GM23248 (cell line): ENCODE results near the gene DGKQ. TPM values are rescaled to one million over a fixed set of nuclear protein-coding genes. Genes with fewer than 3 reads are reported as not detected.
"Not testable (repeated sequence)": the region's sequence is repeated elsewhere in the genome, so short reads cannot be mapped to it uniquely, and the experiment has no call there.

ENCODE experiments used
- DNase-seq: peaks from one replicate; pipeline ENCODE4 v3.0.0-alpha.2; 2015
- H2AFZ ChIP-seq: fragments of 200-600 bp; sonication (generic); 2 replicates; pipeline ENCODE4 v1.6.1; 2016; ENCODE audit warnings: antibody characterized with exemption
- H3F3A ChIP-seq: fragments of 200-600 bp; sonication (generic); 2 replicates; pipeline ENCODE4 v1.6.1; 2016; ENCODE audit warnings: mild to moderate bottlenecking, antibody characterized with exemption, mixed run types; ENCODE audit not compliant: insufficient read depth
- H3K27ac ChIP-seq: fragments of 200-600 bp; sonication (generic); 2 replicates; pipeline ENCODE4 v1.5.1; 2016; ENCODE audit warnings: mild to moderate bottlenecking
- H3K27me3 ChIP-seq: fragments of 200-600 bp; sonication (generic); replicated peaks from 2 replicates; pipeline ENCODE4 v1.6.1; 2016; ENCODE audit warnings: mild to moderate bottlenecking; ENCODE audit not compliant: insufficient read depth
- H3K36me3 ChIP-seq: fragments of 200-600 bp; sonication (generic); 2 replicates; pipeline ENCODE4 v1.6.1; 2016; ENCODE audit warnings: low read depth, mild to moderate bottlenecking
- H3K4me1 ChIP-seq: fragments of 200-600 bp; sonication (generic); 2 replicates; pipeline ENCODE4 v1.6.1; 2016; ENCODE audit warnings: mild to moderate bottlenecking; ENCODE audit not compliant: insufficient read depth
- H3K4me2 ChIP-seq: fragments of 200-600 bp; sonication (generic); one replicate; pipeline ENCODE4 v1.6.1; 2016; ENCODE audit warnings: mild to moderate bottlenecking; ENCODE audit not compliant: unreplicated experiment
- H3K4me3 ChIP-seq: fragments of 200-600 bp; sonication (generic); 2 replicates; pipeline ENCODE4 v1.5.1; 2016; ENCODE audit warnings: mild to moderate bottlenecking
- H3K79me2 ChIP-seq: fragments of 200-600 bp; sonication (generic); 2 replicates; pipeline ENCODE4 v1.6.1; 2016; ENCODE audit warnings: mild to moderate bottlenecking; ENCODE audit not compliant: insufficient read depth
- H3K9ac ChIP-seq: fragments of 200-600 bp; sonication (generic); 2 replicates; pipeline ENCODE4 v1.6.1; 2016; ENCODE audit warnings: mild to moderate bottlenecking
- H3K9me2 ChIP-seq: fragments of 200-600 bp; sonication (generic); 2 replicates; pipeline ENCODE4 v1.6.1; 2016; ENCODE audit warnings: mixed run types, mild to moderate bottlenecking, moderate library complexity; ENCODE audit not compliant: insufficient read depth
- H3K9me3 ChIP-seq: fragments of 200-600 bp; sonication (generic); one replicate; pipeline ENCODE4 v1.6.1; 2017; ENCODE audit warnings: low read depth
- H4K20me1 ChIP-seq: fragments of 200-600 bp; sonication (generic); 2 replicates; pipeline ENCODE4 v1.6.0; 2016; ENCODE audit not compliant: insufficient read depth
- EZH2 ChIP-seq: fragments of 200-600 bp; sonication (generic); IDR thresholded peaks from 2 replicates; pipeline ENCODE4 v1.6.1; 2018; ENCODE audit warnings: antibody characterized with exemption, mild to moderate bottlenecking; ENCODE audit not compliant: insufficient read depth, poor library complexity, severe bottlenecking
- EZH2phosphoT487 ChIP-seq: fragments of 200-600 bp; sonication (generic); IDR thresholded peaks from 2 replicates; pipeline ENCODE4 v1.6.1; 2018; ENCODE audit warnings: antibody characterized with exemption, moderate library complexity, mild to moderate bottlenecking, low read depth; ENCODE audit not compliant: insufficient read depth
- WGBS, 2 experiments: methylation state at CpG; one replicate each; pipeline ENCODE4 v1.1.6; 2015 to 2017; ENCODE audit warnings: low lambda C conversion rate in 2 of 2, low coverage in 1 of 2; ENCODE audit errors: missing lambda C conversion rate in 2 of 2; 5-methylcytosine and 5-hydroxymethylcytosine counted together
- in situ Hi-C: fragments of 300-500 bp; cut with MboI; formaldehyde crosslinking; loops from 2 replicates; pipeline ENCODE4 v1.15.0; 2020
- polyA plus RNA-seq: library from polyadenylated mRNA; unstranded; fragments of >200 nt; fragmentation: Nextera tagmentation; extraction: Ambion mirVana; gene quantifications from 2 replicates; pipeline ENCODE4 v1.2.1, GENCODE V29; 2016
- total RNA-seq: library from RNA; depleted of rRNA; stranded (reverse); fragments of >200 nt; shearing (Covaris generic); gene quantifications from 2 replicates; pipeline ENCODE4 v1.2.3, GENCODE V29; 2014

DGKQ gene
- total and polyA plus RNA-seq, 2 experiments from 2014 or later: 1.9 to 18.2 TPM

DNA sequence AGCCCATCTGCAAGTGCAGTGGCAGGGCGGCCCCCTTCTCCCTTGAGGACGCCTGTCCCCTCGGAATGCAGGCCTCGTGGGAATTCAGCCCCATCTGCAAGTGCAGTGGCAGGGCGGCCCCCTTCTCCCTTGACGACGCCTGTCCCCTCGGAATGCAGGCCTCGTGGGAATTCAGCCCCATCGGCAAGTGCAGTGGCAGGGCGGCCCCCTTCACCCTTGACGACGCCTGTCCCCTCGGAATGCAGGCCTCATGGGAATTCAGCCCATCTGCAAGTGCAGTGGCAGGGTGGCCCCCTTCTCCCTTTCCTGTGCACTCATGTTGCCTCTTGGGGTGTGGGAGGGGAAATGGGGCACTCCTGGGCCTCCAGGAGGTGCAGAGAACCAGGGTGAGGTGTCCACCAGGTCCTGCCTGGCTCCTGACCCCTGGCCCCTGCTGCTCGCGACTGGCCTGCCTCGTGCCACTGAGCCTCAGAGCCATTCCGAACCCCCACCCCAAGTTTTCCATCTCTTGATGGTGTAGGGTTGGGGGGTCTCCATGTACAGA lies 26.6 kb upstream of the DGKQ start:
- no peak overlapping the region for H3K4me2 ChIP-seq
- H3K27me3 ChIP-seq: peaks cover 38% of the 10 kb centered on the region
- no peak for DNase-seq
- in situ Hi-C loops: no loop called here
- no peaks in the 10 kb centered on the region for H4K20me1 ChIP-seq
- H3K27ac ChIP-seq: no peak overlapping the region
- H3K9me2 ChIP-seq: no peaks in the 10 kb centered on the region
- H3K36me3 ChIP-seq: no peaks in the 10 kb centered on the region
- no peak overlapping the region for H3K4me3 ChIP-seq
- H3K9me3 ChIP-seq: no peaks in the 10 kb centered on the region
- H3F3A ChIP-seq: no peaks in the 10 kb centered on the region
- no peaks in the 10 kb centered on the region for H3K79me2 ChIP-seq
- TF ChIP-seq EZH2phosphoT487 (no peak), EZH2 (no peak)
- no peak overlapping the region for H3K9ac ChIP-seq
- no peaks in the 10 kb centered on the region for H3K4me1 ChIP-seq
- 40 to 59% methylated on average over 11 to 18 of the region's 18 CpGs for WGBS, 2 experiments
- no peak overlapping the region for H2AFZ ChIP-seq

DNA sequence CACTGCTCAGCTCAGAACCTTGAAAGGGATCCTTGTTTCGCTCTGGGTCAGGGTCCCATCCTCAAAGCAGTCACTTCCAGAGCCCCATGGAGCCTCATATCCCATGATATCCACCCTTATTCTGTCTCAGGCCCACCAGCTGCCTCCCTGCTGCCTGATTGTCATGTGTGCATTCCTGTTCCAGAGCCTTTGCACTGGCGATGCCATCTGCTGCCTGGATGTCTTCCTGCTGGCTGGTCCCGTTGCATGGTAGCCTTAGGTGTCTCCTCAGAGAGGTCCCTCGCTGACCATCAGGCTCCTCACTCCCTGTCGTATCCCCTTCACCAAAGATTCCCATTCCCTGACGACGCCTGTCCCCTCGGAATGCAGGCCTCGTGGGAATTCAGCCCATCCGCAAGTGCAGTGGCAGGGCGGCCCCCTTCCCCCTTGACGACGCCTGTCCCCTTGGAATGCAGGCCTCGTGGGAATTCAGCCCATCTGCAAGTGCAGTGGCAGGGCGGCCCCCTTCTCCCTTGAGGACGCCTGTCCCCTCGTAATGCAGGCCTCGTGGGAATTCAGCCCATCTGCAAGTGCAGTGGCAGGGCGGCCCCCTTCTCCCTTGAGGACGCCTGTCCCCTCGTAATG lies 26.0 kb upstream of the DGKQ start:
- H3K9ac ChIP-seq, H3K27ac ChIP-seq, in situ Hi-C loops, H2AFZ ChIP-seq, H3K36me3 ChIP-seq, H3F3A ChIP-seq, H3K79me2 ChIP-seq, H3K4me1 ChIP-seq, H3K4me2 ChIP-seq, H3K4me3 ChIP-seq, H3K9me3 ChIP-seq, H4K20me1 ChIP-seq, H3K9me2 ChIP-seq: not testable (repeated sequence)
- 27 to 31% methylated on average over 13 to 19 of the region's 21 CpGs for WGBS, 2 experiments
- peak; percentile 28 for DNase-seq
- H3K27me3 ChIP-seq: peaks cover 38% of the 10 kb centered on the region

DNA sequence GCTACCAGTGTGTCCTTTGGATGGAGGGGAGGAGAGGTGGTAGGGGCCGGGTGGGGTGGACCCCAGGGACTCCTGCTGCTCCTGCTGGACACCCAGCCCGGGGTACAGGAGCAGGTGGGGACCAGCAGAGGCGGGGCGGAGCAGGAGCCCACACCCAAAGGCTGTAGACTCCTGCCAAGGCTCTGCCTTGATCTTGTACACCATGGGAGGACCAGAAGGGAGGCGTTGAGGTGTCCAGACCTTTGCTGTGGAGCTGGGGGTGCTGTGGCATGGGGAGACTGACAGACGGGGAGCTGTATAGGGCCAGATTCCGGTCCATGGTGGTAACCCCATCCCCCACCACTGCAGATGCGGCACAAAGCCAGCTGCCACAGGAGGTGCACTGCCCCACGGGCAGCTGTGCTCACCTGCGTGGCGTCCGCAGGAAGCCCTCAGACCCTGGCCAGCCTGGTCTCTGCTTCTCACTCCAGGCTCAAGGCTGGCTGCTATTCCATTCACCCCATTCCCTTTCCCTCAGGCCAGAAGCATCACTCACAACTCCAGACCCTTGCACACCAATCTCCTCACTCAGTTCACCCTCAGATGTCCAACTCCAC lies 24.8 kb upstream of the DGKQ start:
- WGBS, 2 experiments: 37 to 38% methylated on average over 8 to 12 of the region's 12 CpGs

DNA sequence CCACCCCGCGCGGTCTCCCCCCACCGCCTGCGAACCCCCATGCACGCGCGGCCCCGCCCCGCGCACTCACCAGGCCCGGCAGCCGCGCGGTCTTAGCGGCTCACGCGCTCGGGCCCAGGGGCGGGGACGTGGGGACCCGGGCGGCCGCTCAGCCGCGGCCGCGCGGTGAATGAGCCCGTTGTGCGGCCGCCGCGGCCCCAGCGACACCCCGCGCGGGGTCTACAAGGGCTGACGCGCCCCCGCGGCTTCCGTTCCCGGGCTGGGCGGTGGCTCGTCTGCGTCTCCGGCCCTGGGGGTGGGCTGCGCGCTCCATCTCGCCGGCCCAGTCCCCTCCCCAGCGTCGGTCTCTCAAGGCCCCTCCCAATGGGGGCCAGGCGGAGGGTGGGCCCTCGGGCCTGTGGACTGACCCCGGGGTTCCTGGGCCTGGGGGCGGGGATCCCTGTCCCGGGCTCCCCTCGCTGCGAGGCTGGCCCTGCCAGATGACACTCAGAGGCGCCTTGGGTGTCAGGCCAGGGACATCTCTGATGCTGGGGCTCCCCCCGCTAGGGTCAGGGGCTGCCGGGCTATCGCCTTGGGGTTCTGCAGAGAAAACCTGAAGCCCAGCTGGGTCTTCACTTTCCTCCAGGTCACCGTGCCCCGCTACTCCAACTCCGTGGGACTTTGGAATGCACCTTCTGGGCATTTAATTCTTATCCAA lies 24.2 kb upstream of the DGKQ start:
- H3K27ac ChIP-seq: no peak overlapping the region
- H3K9me2 ChIP-seq: no peaks in the 10 kb centered on the region
- H3K4me3 ChIP-seq: peak overlapping the region; percentile 57
- no peaks in the 10 kb centered on the region for H3K79me2 ChIP-seq
- H3K4me1 ChIP-seq: no peaks in the 10 kb centered on the region
- peaks cover 28% of the 10 kb centered on the region for H3K27me3 ChIP-seq
- peak overlapping the region; percentile 65 for H3K4me2 ChIP-seq
- H2AFZ ChIP-seq: no peak overlapping the region
- H3K36me3 ChIP-seq: no peaks in the 10 kb centered on the region
- peak; percentile 67 for DNase-seq
- 2 to 4% methylated on average over 27 to 50 of the region's 68 CpGs for WGBS, 2 experiments
- H3K9me3 ChIP-seq: no peaks in the 10 kb centered on the region
- peak overlapping the region; percentile 42; the same call in 1 of the 2 replicates for H3K9ac ChIP-seq
- in situ Hi-C loops: no loop called here
- no peak for TF ChIP-seq EZH2phosphoT487
- peak; percentile 52 for TF ChIP-seq EZH2
- H3F3A ChIP-seq: no peaks in the 10 kb centered on the region
- no peaks in the 10 kb centered on the region for H4K20me1 ChIP-seq

More for the DNA sequence above, 24.8 kb upstream of the DGKQ start:
- no peaks in the 10 kb centered on the region for H3F3A ChIP-seq
- TF ChIP-seq EZH2phosphoT487 (no peak), EZH2 (no peak)
- H2AFZ ChIP-seq: no peak overlapping the region
- peaks cover 33% of the 10 kb centered on the region for H3K27me3 ChIP-seq
- H3K9ac ChIP-seq: no peak overlapping the region
- H3K36me3 ChIP-seq: no peaks in the 10 kb centered on the region
- H3K9me3 ChIP-seq: no peaks in the 10 kb centered on the region
- in situ Hi-C loops: no loop called here
- no peaks in the 10 kb centered on the region for H4K20me1 ChIP-seq
- H3K79me2 ChIP-seq: no peaks in the 10 kb centered on the region
- no peak overlapping the region for H3K4me3 ChIP-seq
- no peak overlapping the region for H3K4me2 ChIP-seq
- no peaks in the 10 kb centered on the region for H3K4me1 ChIP-seq
- no peak overlapping the region for H3K27ac ChIP-seq
- no peaks in the 10 kb centered on the region for H3K9me2 ChIP-seq
- DNase-seq: no peak
